GM21717 (cell line): ENCODE data around the gene C1QBP.
"Not testable (repeated sequence)": the region's sequence is repeated elsewhere in the genome, so short reads cannot be mapped to it uniquely, and the experiment has no call there.

Experiments used
- ATAC-seq: cut with Tn5 transposase; IDR thresholded peaks from one replicate; pipeline ENCODE4 v1.9.1; 2021; ENCODE audit warnings: mild to moderate bottlenecking, moderate library complexity; ENCODE audit not compliant: unreplicated experiment

Gene C1QBP

DNA sequence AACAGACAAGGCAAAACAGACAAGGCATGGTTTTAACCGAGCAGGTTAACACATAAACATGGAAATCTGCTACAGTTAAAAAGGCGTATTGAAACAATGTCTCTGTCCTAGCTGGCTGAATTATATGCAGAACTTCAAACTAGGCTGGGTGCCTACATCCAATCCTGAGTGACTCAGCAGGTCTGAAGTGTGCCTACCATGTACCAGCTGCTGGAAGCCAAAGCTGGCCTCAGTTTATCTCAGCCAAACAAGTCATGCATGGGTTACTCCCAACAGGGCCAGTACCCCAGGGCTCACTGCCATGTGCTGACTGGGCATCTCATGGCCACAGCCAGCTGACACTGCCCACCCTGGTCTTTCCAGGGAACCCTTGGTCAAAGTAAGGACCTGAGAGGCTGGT lies 4.0 kb downstream of the C1QBP start:
- ATAC-seq, result no peak

- ATAC-seq, result no peak
Measured at GRCh38 chr17:5431949-5432556, 6.9 kb downstream of the C1QBP start.

DNA sequence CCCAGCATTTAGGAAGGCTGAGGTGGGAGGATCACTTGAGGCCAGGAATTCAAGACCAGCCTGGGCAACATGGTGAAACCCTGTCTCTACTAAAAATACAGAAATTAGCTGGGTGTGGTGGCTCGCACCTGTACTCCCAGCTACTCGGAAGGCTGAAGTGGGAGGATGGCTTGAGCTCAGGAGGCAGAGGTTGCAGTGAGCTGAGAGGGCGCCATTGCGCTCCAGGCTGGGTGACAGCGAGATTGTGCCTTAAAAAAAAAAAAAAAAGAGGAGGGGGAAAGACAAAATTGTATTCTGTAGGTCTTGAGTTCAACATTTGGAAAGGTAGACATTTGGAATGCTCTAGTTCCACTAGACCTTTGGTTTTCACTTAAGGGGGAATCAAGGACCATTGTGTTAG lies 7.7 kb downstream of the C1QBP start:
- ATAC-seq, result not testable (repeated sequence)

GRCh38 chr17:5430413-5430999 lies 8.4 kb downstream of the C1QBP start:
- ATAC-seq, result no peak

DNA sequence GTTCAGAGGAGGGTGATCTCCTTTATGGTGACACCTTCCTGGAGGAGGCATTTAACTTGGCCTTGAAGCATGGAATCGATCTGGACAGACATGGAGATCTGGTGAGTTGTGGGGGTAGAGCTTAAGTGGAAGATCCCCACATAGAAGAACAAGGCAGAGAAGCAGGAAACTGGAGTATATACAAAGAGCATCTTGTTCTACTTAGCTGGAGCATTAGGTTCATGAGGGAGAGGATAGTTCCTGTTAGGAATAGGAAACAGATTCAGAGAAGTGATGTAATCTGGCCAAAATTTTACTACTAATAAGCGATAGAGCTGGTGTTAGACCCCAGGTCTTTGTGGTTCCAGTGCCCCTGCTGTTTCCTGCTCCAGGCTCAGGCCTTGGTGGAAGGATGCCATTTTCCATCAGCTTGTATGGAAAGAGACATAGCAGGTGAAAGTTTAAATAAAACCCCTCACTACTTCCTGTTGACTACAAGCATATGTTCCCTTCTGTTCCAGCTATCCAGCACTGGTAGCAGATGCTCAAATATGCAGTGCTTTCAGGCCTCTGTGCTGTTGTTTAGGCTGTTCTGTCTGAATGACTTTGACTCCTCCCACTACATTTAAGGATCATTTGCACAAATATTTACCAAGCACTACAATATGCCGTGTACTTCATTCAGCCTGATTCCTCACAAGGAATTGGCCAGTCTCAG lies 9.6 kb downstream of the C1QBP start:
- ATAC-seq, result no peak

GRCh38 chr17:5425826-5426225 lies 13.1 kb downstream of the C1QBP start:
- ATAC-seq, result no peak

GRCh38 chr17:5424909-5425308 lies 14.0 kb downstream of the C1QBP start:
- ATAC-seq, result no peak

DNA sequence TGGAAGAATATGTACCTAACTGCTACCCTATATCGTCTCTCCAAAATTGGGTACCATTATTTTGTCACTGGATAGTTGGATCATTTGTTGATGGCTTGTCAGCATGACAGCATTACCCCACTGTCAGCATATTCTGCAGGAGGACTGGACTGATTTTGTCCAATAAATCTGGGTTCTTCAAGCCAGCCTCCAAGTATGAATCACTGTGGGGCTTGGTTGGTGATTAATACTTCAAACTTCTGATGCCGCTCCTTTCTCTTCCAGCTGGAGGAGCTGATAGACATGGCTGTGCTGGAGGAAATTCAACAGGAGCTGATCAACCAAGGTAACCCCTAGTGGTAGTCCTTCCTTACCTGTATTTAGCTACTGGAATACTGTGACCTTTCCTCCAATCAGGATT lies 16.4 kb downstream of the C1QBP start:
- ATAC-seq, result no peak

DNA sequence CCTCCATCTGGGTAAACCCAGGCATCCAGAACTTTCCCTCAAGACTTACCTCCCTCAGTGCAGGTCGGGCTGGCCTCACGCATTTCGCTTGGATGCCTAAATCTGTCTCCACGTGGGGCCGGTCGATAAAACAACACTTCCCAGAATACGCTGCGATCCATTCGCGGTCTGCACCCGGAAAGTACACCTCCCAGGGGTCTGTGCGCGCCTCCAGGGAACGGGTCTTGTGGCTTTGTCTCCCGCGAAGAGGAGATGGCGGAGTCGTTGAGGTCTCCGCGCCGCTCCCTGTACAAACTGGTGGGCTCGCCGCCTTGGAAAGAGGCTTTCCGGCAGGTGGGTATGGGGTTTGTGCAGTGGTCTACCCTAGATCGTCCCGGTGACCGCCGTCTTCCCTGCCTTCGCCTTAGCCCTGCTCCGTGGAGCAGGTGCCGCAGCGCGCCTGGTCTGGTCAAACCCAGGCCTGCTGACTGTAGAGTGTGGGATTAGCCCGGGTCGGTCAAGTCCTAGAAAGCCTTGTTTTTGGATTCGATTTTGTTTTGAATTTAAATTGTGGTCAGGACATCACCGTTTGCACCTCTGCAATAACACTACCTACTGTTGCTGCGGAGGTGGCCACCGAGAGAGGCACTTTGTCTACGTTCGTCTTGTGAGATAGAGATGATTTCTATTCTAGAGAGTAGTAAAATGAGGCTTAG lies 18.8 kb downstream of the C1QBP start, which contains the start of gene RPAIN:
Gene RPAIN (plus strand): TSS at position 224 of the 695 bp plus-strand sequence. CDS start 29 bp downstream, at position 253.
- ATAC-seq, result peak; percentile 48

DNA sequence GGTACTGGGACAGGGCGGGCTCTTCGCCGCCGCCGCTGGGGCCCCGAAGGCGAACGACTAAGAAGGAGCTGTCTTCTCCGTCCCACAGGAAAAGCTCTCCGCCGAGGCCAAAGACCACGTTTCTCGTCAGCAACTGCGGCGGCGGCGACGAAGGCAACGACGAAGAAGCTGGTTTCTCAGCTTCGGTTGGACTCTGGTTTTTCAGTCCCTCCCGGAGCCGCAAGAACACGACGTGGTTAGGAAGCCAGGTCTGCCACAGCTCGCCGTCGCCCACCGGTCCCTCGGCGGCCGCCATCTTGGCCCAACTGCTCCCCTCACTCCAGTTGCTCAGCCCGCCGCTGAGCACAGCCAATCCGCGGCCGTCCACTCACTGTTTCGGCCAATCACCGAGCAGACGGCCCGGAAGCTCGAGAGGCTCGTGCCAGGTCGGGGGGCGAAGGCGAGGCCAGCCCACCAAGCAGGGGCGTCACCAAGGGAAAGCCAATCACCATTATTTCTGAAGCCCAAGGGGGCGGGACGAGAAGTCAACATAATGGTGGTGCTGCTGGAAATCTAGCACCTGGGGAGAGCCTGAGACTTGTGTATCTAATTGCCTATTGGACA lies 19.5 kb downstream of the C1QBP start, which contains the start of gene NUP88:
Gene NUP88 (minus strand): TSS at position 307 of the 603 bp plus-strand sequence. CDS start 12 bp downstream, at position 295.
- ATAC-seq, result peak; percentile 76

GRCh38 chr17:5418858-5419355 lies 20.0 kb downstream of the C1QBP start:
- ATAC-seq, result peak; percentile 32

- ATAC-seq, result no peak
Measured at GRCh38 chr17:5416901-5417300, 22.1 kb downstream of the C1QBP start.

DNA sequence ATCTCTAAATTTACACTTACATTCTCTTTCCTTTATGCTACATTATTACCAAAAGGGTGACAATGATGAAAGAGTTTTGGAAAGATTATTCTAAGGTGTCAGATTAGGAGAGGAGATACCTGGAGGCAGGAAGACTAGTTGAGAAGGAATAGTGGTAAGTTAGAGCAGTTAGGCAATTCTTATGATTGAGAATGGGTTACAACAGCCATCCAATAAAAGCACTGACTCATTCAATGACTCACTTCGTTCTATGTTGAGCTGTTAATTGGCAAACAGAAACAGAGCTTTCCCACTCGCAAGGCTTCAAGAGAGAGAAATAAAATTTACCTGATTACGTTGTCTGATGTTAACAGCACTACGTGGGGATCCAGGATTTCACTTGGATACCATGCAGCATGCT lies 25.3 kb downstream of the C1QBP start:
- ATAC-seq, result no peak

- ATAC-seq, result no peak
Measured at GRCh38 chr17:5410594-5411272, 28.2 kb downstream of the C1QBP start.

- ATAC-seq, result no peak
Measured at GRCh38 chr17:5408186-5408585, 30.8 kb downstream of the C1QBP start.

DNA sequence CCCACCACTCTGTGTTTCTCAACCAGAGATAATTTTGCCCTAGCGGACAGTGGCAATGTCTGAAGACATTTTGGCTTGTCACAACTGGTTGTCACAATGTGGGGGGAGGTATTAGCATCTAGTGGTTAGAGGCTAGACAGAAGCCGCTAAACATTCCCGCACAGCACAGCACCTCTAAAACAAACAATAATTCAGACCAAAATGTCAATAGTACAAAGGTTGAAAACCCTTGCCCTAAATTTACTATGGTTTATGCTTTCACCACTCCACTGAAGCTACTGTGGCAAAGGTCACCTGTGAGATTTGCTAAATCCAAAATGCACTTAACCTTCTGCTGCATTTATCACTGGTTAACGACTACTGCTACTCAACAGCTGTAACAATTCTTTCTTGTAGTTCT lies 33.6 kb downstream of the C1QBP start:
- ATAC-seq, result no peak

DNA sequence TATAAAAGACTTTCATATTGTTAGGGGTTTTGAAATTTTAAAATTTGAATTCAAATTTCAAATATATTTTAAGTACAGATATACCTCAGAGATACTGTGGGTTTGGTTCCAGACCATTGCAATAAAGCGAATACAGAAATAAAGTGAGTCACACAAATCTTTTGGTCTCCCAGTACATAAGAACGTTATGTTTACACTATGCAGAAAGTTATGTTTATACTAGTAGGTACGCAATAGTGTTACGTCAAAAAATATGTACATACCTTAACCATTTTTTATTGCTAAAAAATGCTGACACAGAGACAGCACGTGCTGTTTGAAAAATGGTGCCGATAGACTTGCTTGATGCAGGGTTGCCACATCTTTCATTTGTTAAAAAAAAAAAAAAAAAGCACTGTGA lies 39.2 kb downstream of the C1QBP start:
- ATAC-seq, result no peak

- no peak for ATAC-seq
Measured at GRCh38 chr17:5396612-5397011, 42.3 kb downstream of the C1QBP start.

- ATAC-seq, result no peak
Measured at GRCh38 chr17:5391678-5392077, 47.3 kb downstream of the C1QBP start.
